HL-60/S4 treated with phorbol 12-myristate 13-acetate at 8.2 ng/mL for 4 days and 3 days (cell line): ENCODE measurements around the gene OR14A2.
"Not testable (repeated sequence)": the region's sequence is repeated elsewhere in the genome, so short reads cannot be mapped to it uniquely, and the experiment has no call there.

Experiments
- in situ Hi-C: fragments of 300-500 bp; cut with MboI; formaldehyde crosslinking; loops from 2 replicates; pipeline ENCODE4 v1.15.0; 2022; ENCODE audit warnings: low sequenced_read_pairs

Gene OR14A2

DNA sequence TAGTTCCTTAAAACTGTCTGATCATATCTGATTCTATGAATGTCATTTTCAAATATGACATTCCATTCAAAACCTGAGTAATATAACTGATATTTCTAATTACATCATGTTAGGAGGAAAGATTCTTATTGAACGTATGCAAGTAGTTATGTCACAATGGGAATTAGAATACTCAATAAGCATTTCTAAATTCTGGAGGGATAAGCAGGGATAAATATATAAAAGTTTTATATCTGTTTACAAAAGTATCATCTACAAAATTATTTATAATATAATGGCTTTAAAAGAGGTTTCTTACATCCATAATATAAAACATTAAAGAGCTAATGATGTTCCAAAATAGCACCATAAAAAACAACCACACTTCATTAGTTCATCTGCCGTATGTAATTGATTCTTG, at the start of gene OR14A2:
Gene OR14A2, minus strand, starts transcription at position 101 of the 400 bp plus-strand sequence.
- in situ Hi-C loops: no loop called here

GRCh38 chr1:247797518-247797917, 49.6 kb upstream of the OR14A2 start:
- in situ Hi-C loops: no loop called here

DNA sequence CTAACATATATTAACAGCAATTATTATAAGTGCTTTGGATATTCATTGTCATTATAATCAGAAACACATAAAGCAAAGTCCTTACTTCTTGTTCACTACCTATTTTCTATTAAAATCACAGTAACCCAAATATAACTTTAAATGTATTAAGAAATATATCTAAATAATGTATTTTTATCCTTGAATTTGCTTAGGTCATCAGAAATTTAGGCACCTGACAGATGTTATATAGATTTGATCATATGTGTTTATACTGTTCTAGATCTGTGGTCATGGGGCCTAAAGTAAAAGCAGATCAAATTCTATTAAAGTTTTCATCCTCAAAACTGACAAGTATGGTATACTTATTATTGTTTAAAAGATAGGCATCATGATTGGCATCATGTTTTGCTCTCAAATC, 21.7 kb upstream of the OR14A2 start:
- in situ Hi-C loops: no loop called here

DNA sequence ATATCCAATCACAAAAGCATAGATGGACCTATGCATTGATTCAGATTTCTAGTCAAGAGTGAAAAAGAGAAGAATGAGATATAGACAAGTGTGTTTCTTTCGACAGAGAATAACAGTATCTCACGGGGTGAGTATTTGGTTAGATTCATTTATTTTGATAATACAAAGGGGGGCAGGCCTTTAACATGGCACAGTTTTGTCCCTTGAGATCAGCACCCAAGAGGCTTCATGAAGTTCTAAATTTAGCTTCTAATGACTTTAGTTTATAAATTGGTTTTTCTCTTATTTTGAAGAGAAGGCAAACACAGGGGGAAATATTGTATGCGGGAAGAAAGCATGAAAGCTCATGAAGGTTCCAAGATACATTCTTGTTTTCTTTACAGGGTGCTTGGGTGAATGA, 12.5 kb upstream of the OR14A2 start, which contains the start of gene OR1C1:
Gene OR1C1, minus strand, starts transcription at position 101 of the 400 bp plus-strand sequence. CDS start 2,150 bp downstream, outside the sequence.
- in situ Hi-C loops: no loop called here

DNA sequence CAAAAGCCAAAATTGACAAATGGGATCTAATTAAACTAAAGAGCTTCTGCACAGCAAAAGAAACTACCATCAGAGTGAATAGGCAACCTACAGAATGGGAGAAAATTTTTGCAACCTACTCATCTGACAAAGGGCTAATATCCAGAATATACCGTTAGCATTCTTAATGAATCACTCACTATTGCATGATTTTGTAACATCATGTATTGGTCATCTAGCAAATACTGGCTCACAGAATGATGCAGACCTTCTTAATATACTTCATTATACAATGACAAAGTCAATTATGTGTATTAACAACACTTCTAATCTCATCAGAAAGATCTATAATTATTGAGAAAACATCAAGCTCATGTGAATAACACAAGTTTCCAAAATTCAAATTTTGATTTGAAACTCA, 6.4 kb upstream of the OR14A2 start:
- in situ Hi-C loops: not testable (repeated sequence)

- in situ Hi-C loops: no loop called here
Observed at GRCh38 chr1:247749870-247750269, 1.9 kb upstream of the OR14A2 start.

DNA sequence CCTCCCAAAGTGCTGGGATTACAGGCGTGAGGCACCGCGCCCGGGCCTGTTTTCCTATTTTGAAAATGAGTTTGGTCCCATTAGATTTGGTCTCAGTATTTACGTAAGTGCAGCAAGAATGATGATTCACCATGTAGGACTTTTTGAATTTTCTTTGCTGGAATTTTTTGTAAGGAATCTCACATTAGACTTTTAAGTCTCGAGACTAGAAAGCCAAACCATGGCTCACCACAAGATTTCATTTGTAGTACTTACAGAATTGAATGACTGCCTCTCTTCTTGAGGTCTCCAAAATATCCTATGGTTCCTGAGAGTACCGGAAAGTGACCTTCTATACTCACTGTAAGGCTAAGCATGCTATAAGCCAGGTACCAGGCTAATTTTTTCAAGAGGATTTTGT, 325 bp downstream of the OR14A2 start:
- in situ Hi-C loops: no loop called here

DNA sequence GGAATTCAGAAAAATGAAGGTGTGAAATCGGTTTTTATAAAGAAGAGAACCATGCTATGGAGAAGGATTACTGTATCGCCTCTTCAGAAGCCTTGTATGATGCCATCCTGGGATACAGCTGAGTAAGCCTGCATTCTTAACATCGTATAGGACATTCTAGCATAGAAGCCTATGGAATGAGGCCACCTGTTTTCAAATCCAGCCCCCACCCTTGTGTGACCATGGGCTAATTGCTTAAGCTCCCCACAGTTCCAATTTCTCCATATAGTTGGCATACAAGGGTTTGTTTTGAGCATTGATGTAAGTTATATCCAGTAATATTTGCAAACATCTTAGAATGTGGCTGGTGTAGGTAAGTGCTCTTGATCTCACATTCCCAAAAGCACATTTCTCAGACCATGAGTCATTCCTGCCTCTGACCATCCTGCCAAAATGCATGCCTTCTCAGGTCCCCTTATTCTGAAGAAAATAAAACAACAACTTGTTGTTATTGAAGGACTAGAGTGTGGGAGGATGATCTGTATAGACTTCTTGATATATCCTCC, 1.5 kb downstream of the OR14A2 start:
- in situ Hi-C loops: no loop called here

- in situ Hi-C loops: not testable (repeated sequence)
Observed at GRCh38 chr1:247742215-247742760, 5.7 kb downstream of the OR14A2 start.

- in situ Hi-C loops: no loop called here
Observed at GRCh38 chr1:247741756-247742155, 6.2 kb downstream of the OR14A2 start.

GRCh38 chr1:247740721-247741120, 7.2 kb downstream of the OR14A2 start:
- in situ Hi-C loops: no loop called here

DNA sequence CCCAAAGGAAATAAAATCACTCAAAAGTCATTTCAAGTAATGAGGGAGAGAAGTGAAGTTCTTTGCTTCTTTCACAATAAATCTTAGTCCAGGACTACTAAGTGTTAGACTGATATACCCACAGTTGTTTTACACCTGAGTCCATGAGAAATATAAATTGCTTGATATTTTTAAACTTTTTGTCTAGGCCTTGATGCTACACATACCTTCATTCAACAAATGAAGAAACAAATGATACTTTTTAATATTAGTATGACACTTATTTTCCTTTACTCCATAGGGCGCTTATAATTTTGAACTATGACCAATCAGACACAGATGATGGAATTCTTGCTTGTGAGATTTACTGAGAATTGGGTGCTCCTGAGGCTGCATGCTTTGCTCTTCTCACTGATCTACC, 9.6 kb downstream of the OR14A2 start, which contains the start of gene OR14K1:
Gene OR14K1, plus strand, starts transcription at position 301 of the 400 bp plus-strand sequence. Its CDS starts 0 bp downstream, at position 301.
- in situ Hi-C loops: no loop called here

GRCh38 chr1:247721222-247721621, 26.7 kb downstream of the OR14A2 start:
- in situ Hi-C loops: no loop called here

- in situ Hi-C loops: no loop called here
Observed at GRCh38 chr1:247716546-247716945, 31.4 kb downstream of the OR14A2 start, which contains the start of gene OR6F1. Gene OR6F1, minus strand, starts transcription at chr1:247716646. Its CDS starts 3,891 bp downstream, at chr1:247712755.

GRCh38 chr1:247713753-247714152, 34.2 kb downstream of the OR14A2 start:
- in situ Hi-C loops: no loop called here

DNA sequence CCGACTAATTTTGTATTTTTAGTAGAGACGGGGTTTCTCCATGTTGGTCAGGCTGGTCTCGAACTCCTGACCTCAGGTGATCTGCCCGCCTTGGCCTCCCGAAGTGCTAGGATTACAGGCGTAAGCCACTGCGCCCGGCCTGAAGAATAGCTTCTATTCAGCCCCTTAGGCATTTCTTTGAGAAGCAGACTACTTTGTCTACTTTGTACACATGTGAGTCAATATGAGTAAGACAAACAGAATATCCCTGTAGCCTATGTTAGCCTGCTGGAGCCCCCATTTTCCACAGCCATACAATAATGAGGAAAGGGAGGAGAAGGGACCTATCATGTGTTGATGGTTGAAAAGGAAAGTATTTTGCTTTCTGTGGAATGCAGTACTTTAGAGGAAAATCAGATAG, 37.3 kb downstream of the OR14A2 start:
- in situ Hi-C loops: not testable (repeated sequence)

DNA sequence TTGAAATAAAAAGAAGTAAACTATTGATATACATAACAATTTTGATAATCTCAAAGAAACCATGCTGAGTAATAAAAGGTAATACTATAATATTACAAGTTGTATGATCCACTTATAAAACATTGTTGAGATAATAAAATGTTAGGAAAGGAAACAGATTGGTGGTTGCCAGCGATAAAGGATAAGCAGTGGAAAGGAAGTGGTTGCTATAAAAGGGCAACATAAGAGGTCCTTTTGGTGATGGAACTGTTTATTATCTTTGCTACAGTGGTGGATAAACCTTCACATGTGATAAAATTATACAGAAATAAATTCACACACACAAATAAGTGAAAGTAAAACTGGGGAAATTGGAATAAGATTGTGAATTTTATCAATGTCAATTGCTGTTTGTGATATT, 46.6 kb downstream of the OR14A2 start:
- in situ Hi-C loops: no loop called here

- in situ Hi-C loops: no loop called here
Observed at GRCh38 chr1:247681288-247681897, 66.5 kb downstream of the OR14A2 start.

- in situ Hi-C loops: no loop called here
Observed at GRCh38 chr1:247680171-247680570, 67.8 kb downstream of the OR14A2 start.

GRCh38 chr1:247679639-247680038, 68.3 kb downstream of the OR14A2 start, which contains the start of gene OR13G1:
Gene OR13G1, minus strand, starts transcription at chr1:247679739. Its CDS starts 6,698 bp downstream, at chr1:247673041.
- in situ Hi-C loops: no loop called here
